ENCODE data around the gene ADD1.
"Not testable (repeated sequence)": the region's sequence is repeated elsewhere in the genome, so short reads cannot be mapped to it uniquely, and the experiment has no call there.

Gene ADD1

GRCh38 chr4:2950221-2950989, 106.8 kb downstream of the ADD1 start:
- no peak for DNase-seq

GRCh38 chr4:2953496-2953895, 109.9 kb downstream of the ADD1 start:
- no peak for DNase-seq

GRCh38 chr4:2954358-2955185, 110.9 kb downstream of the ADD1 start:
- DNase-seq: peak; percentile 66 to 88

- DNase-seq: not testable (repeated sequence)
These were observed 111.8 kb downstream of the ADD1 start for GRCh38 chr4:2955186-2956044.

GRCh38 chr4:2958446-2958845, 114.8 kb downstream of the ADD1 start:
- DNase-seq: no peak

- DNase-seq: not testable (repeated sequence)
These were observed 116.8 kb downstream of the ADD1 start for GRCh38 chr4:2960450-2960849.

GRCh38 chr4:2961421-2961810, 117.8 kb downstream of the ADD1 start:
- DNase-seq: peak; percentile 39 to 64

GRCh38 chr4:2961811-2962441, 118.3 kb downstream of the ADD1 start:
- peak in 1 of 2 donors; percentile 20 for DNase-seq

- peak; percentile 15 to 24 for DNase-seq
These were observed 119.0 kb downstream of the ADD1 start for GRCh38 chr4:2962614-2963174.

GRCh38 chr4:2963175-2963965, 119.7 kb downstream of the ADD1 start, which contains the start of the genes GRK4 and NOP14:
GRK4 (plus strand) TSS chr4:2963571; CDS start chr4:2964071, 500 bp downstream.
NOP14 (minus strand) TSS chr4:2963406; CDS start chr4:2963319, 87 bp downstream.
- DNase-seq: peak; percentile 97

- DNase-seq: peak; percentile 60 to 63
These were observed 120.4 kb downstream of the ADD1 start for GRCh38 chr4:2963966-2964471.

GRCh38 chr4:2964706-2965258, 121.1 kb downstream of the ADD1 start:
- no peak for DNase-seq

GRCh38 chr4:2965262-2965661, 121.6 kb downstream of the ADD1 start:
- no peak for DNase-seq

GRCh38 chr4:2968381-2968780, 124.7 kb downstream of the ADD1 start:
- no peak for DNase-seq

- no peak for DNase-seq
These were observed 127.6 kb downstream of the ADD1 start for GRCh38 chr4:2971275-2971674.

- peak; percentile 54 to 85 for DNase-seq
These were observed 133.8 kb downstream of the ADD1 start for GRCh38 chr4:2977211-2978088.

Measured in inflammatory macrophage treated with lipopolysaccharide for 1 hour (primary cell).